Superior temporal gyrus (tissue), 1 donor: ENCODE data around the gene MTX1.

Source experiments
- DNase-seq: peaks from one replicate; pipeline ENCODE4 v3.0.0-alpha.2; 2016; ENCODE audit errors: extremely low spot score

The MTX1 gene

GRCh38 chr1:155261493-155261851, 53.0 kb downstream of the MTX1 start:
- no peak for DNase-seq

- peak; percentile 100 for DNase-seq
These were observed 53.6 kb downstream of the MTX1 start, which contains the start of gene SCAMP3 for GRCh38 chr1:155261852-155262673. Gene SCAMP3, minus strand, starts transcription at chr1:155262360. Its CDS starts 209 bp downstream, at chr1:155262151.

DNA sequence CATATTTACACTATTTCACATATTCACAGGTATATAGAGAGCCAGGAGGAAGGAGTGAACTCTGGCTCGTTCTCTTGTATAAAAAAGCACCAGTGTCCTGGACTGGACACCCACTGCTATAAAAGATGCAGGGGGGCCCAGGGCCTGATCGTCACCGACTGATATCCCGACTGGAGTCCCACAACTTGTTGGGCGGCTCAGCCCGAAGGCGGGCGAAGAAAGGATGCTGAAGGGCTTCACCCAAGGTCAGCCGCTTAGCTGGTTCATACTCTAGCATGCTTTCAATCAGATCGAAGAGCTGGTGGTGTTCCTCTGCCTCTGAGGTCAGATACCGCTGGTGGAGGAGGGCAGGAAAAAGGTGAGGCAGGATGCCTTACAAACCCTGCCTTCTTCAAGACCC, 54.6 kb downstream of the MTX1 start:
- DNase-seq: no peak
